LNCAP (cell line): ENCODE measurements around the gene BRAF.

ENCODE experiments used
- TF ChIP-seq, protein P1 (sequence below): fragments of 450-650 bp; IDR thresholded peaks from 2 replicates; pipeline ENCODE4 v1.5.1; 2017; ENCODE audit warnings: mild to moderate bottlenecking

BRAF gene

GRCh38 chr7:140923358-140924006, 1.2 kb downstream of the BRAF start:
- TF ChIP-seq, protein P1, sequence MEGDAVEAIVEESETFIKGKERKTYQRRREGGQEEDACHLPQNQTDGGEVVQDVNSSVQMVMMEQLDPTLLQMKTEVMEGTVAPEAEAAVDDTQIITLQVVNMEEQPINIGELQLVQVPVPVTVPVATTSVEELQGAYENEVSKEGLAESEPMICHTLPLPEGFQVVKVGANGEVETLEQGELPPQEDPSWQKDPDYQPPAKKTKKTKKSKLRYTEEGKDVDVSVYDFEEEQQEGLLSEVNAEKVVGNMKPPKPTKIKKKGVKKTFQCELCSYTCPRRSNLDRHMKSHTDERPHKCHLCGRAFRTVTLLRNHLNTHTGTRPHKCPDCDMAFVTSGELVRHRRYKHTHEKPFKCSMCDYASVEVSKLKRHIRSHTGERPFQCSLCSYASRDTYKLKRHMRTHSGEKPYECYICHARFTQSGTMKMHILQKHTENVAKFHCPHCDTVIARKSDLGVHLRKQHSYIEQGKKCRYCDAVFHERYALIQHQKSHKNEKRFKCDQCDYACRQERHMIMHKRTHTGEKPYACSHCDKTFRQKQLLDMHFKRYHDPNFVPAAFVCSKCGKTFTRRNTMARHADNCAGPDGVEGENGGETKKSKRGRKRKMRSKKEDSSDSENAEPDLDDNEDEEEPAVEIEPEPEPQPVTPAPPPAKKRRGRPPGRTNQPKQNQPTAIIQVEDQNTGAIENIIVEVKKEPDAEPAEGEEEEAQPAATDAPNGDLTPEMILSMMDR, result no peak

DNA sequence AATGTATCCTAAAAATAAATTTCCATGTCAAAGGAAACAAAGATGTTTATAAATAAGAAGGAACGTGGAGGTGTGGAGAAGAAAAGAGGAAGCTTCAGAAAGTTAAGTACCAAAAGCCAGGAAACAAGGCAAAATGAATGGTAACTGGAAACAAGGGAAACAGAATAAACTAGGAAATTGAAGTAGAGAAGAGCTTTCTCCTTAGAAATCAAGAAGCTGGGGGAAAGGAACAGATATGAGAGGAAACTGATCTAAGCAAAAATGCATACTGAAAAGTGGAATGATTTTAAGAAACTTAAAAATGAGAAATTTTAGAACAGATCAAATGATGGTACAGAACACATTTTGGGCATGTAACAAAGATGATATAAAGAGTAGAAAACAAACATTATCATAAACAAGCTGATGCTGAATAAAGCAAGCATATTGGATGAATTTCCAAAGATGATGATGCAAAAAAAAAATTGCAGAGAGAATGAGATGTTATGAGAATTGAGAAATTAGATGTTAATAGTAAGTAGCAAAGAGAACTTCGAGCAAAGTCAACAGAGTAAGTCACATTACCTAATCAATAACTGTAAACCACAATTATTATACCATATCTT, 1.9 kb downstream of the BRAF start:
- TF ChIP-seq, protein P1, result no peak

- TF ChIP-seq, protein P1, result no peak
Measured at GRCh38 chr7:140920745-140921144, 4.0 kb downstream of the BRAF start.

DNA sequence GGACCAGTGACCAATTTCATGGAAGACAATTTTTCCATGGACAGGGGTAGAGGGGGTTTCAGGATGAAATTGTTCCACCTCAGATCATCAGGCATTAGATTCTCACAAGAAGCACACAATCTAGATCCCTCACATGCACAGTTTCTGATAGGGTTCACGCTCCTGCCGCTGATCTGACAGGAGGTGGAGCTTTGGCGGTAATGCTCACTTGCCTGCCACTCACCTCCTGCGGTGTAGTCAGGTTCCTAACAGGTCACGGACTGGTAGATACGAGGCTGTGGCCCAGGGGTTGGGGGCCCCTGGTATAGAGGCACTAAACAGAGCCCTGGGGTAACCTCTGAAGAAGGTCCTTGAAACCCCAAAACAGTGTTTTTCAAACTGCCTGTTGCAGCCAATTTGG, 6.5 kb downstream of the BRAF start:
- TF ChIP-seq, protein P1, result no peak

DNA sequence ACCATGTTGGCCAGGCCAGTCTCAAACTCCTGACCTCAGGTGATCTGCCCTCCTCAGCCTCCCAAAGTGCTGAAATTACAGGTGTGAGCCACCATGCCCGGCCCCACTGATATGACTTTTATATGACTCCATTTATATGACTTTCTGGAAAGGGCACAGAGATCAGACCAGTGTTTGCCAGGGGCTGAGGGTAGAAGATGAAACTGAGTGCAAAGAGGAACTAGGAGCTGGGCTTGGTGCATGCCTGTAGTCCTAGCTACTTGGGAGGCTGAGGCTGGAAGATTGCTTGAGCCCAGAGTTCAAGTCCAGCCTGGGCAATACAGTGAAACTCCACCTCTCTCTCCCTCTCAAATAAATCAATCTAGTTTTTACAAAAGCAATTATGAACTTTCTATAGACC, 7.5 kb downstream of the BRAF start:
- TF ChIP-seq, protein P1, result no peak

- TF ChIP-seq, protein P1, result no peak
Measured at GRCh38 chr7:140915935-140916555, 8.7 kb downstream of the BRAF start.

GRCh38 chr7:140914083-140914482, 10.6 kb downstream of the BRAF start:
- TF ChIP-seq, protein P1, result no peak
